T follicular helper cell (primary cell): ENCODE results near the gene VAV3.
"Not testable (repeated sequence)": the region's sequence is repeated elsewhere in the genome, so short reads cannot be mapped to it uniquely, and the experiment has no call there.

Source experiments
- DNase-seq: peaks from one replicate; pipeline ENCODE4 v3.0.0-alpha.2; 2020; ENCODE audit warnings: low read depth
- total RNA-seq, 2 experiments: gene quantifications; one replicate each; lab custom pipeline; 2026; lab: John Stamatoyannopoulos, UW

VAV3 gene, protein sequence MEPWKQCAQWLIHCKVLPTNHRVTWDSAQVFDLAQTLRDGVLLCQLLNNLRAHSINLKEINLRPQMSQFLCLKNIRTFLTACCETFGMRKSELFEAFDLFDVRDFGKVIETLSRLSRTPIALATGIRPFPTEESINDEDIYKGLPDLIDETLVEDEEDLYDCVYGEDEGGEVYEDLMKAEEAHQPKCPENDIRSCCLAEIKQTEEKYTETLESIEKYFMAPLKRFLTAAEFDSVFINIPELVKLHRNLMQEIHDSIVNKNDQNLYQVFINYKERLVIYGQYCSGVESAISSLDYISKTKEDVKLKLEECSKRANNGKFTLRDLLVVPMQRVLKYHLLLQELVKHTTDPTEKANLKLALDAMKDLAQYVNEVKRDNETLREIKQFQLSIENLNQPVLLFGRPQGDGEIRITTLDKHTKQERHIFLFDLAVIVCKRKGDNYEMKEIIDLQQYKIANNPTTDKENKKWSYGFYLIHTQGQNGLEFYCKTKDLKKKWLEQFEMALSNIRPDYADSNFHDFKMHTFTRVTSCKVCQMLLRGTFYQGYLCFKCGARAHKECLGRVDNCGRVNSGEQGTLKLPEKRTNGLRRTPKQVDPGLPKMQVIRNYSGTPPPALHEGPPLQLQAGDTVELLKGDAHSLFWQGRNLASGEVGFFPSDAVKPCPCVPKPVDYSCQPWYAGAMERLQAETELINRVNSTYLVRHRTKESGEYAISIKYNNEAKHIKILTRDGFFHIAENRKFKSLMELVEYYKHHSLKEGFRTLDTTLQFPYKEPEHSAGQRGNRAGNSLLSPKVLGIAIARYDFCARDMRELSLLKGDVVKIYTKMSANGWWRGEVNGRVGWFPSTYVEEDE
- 3.0 to 17.6 reads per million in 2 experiments for total RNA-seq

DNA sequence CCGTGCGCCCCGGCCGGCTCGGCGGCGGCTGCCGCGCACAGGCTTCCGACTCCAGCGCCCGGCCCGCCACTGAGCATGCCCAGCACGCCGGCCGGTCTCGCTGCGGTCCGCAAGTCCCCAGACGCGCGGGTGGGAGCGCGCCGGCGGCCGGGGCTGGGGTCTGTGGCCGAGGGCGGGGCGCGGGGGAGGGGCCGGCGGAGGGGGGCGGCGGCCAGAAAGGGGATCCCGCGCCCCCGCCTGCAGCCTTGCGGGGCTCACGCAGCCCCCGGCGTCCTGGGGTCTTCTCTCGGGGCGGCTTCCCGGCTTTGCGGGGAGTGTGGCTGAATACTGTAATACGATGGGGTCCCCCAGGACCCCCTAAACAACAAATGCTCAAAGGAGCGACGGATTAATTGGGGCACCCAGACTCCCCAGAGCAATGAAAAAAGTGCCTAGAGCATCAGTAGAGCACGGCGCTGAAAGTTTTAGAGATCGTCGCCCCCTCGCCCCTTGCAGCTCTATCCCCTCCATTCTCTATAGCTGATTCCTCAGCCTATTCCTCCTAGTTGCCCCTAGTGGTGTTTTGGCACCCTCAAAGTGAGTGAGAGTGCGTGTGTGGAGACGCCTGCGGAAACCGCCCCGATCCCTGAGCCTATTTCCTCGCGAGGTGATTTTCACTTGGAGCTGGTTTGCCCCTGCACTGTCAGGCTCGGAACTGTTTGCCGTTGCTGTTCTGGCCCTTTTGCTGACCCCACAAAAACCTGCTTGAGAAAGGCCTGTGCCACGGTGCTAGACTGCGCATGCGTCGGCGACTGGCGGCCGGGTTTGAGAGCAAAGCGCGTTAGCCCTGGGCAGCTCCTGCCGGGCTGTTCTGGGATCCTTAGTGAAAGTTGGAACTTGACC lies at the start of gene VAV3:
TSS of gene VAV3 (minus strand) at position 71 of the 882 bp plus-strand sequence. CDS start 311 bp downstream, outside the sequence.
- DNase-seq, result peak; percentile 2

DNA sequence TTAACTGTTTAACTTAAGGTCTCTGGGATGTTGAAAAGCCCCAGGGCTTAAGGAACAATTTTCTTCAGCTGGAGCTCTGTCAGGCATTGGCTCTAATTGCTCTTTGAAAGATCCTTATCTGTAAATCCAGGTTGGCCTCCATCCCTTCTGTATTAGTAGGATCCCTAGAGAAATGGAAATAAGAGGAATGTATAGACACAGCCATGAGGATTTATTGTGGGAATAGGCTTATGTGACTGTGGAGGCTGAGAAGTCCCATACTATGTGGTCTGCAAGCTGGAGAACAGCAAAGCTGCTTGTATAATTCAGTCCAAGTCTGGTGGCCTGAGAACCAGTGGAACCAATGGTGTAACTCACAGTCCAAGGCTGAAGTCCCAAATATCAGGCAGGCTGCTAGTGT lies 47.6 kb upstream of the VAV3 start:
- no peak for DNase-seq

DNA sequence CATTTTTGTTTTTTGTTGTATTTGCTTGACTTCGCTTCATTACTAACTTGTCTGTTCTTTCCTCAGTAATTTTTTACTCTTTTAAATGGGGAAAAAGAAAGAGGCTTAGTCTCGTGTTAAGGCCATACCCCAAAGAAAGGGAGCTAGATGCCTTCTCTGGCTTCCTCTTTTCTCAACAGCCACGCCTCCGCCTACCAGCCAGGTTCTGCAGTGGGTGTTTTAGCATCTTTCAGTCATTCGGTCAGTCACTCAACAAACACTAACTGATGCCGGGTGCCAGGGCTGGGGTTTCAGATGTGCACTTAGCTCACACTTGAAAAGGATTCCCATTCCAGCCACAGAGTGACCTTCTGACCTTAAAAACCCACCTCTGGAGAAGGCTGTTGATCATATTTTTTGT lies 46.3 kb upstream of the VAV3 start:
- DNase-seq, result no peak

DNA sequence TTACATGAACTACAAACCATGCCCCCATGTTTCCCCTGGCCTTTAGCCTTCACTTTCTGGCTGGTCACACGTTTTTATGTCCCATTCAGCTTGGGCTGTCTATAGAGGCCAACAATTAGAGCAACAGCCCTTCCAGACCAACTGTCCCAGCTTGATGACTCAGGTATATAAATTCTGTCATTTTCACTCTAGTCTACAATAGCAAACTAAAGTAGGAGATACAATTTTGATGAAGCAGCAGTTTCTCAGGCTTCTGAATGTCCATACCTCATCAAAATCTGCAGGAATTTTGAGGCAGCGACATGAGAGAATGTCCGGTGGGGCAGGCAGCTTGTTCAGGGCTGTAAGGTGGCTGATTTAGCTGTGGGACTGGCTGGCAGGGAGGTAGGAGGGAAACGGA lies 45.6 kb upstream of the VAV3 start:
- no peak for DNase-seq

DNA sequence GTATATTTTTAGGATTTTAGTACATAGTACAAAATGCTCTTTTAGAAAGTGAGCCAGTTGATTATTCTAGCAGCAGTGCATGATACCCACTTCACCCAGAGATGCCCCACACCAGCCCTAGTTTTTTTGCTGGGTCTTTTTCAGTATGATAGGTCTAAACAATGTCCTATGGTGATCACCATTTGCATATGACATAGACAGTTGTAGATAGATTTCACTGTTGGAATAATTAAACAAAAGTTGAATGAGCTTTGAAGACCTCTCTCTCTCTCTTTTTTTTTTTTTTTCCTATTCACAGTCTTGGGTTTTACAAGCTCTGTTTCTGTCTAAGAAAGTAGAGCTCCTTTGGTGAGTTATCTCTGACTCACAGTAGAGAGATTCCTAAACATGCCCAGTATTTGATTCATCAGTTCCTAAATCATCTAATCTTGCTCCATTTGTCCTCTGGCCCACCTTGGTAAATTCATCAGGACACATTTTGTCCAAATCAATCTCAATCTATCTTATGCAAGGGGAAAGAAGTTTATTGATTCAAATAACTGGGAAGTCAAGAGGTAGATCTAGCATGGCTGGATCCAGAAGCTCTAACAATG lies 44.7 kb upstream of the VAV3 start:
- DNase-seq, result no peak

DNA sequence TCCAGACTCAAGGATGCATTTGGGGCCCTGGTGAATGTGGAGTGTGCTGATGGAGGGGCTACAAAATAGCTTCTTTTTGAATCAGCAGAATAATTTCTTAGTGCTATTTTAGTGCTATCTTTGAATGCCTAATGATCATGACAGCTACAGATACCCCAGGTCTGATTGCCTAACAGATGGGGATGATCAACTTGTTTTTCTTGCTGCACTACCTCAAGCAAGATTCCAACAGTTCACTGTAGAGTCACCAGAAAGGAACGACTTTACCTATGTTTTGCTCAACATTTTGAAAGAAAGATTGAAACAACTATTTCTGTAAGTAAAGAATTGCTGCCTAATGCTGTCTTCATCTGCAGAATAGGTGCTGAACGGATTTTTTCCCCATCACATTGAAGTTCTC lies 42.6 kb upstream of the VAV3 start:
- DNase-seq, result no peak

DNA sequence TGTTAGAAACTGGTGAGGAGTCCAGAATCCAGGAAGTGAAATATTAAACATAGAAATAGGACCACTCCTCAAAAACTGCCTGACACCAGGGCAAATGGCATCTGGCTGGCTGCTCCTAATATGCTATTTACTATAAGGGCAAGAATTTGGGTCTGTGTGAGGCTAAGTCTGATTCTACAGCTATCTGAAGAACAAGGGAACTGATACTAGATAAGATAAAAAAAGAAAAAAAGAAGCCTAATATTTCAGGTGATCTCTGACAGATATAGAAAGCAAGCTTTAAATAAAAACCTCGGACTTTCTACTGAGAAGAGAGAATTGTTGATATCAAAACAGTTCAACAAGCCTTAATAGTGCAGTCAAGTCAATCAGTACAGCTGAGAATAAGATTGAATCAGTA lies 42.1 kb upstream of the VAV3 start:
- DNase-seq, result no peak

DNA sequence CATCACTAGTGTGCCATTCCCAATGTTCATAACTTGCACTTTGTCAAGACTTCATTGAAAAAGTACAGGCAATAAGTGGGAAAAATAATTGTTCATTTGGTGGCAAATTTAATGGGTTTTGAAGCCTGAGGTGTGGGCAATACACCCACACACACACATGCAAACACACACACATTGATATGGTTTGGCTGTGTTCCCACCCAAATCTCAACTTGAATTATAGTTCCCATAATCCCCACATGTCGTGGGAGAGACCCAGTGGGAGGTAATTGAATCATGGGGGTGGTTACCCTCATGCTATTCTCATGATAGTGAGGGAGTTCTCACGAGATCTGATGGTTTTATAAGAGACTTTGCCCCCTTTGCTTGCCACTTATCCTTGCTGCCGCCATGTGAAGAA lies 39.9 kb upstream of the VAV3 start:
- DNase-seq, result not testable (repeated sequence)

DNA sequence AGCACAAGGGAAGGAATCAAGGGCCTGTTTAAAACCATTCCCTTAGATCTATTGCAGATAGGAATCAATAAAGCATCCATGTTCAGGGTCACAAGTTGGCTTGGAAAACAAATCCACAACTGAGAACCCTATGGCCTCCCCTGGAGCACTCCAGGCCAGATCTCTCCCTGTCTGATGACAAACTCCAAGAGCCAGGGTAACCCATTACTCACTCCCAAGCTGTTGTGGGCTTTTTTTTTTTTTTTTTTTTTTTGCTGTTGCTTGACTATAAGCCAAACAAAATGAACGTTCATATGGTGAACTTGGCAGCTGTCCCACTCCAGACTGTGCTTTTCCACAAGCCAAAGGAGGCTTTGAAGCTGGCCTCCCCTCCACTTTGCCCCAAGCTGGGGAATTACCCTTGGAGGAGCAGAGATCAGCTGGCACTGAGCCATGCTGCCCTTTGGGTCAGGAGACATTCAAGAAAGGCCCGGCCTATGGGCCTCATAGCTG lies 35.7 kb upstream of the VAV3 start:
- no peak for DNase-seq

DNA sequence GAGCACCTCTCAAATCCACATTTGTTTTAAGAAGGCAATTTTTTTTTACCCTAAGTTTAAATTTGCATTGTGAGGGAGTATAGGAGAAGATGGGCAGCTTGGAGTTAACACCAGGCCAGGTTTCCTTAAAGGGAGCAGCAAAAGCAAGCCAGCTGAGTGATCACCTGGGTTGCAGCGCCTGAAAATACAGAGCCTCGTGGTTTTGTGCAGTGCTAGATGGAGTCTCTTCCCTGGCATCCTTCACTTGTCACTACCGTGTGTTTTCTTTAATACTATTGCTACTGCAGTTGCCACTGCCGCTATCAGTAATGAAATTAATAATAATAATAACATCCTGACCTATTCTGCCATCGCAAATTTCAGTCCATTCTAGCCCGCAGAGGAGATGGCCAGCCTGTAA lies 35.2 kb upstream of the VAV3 start:
- DNase-seq, result no peak

DNA sequence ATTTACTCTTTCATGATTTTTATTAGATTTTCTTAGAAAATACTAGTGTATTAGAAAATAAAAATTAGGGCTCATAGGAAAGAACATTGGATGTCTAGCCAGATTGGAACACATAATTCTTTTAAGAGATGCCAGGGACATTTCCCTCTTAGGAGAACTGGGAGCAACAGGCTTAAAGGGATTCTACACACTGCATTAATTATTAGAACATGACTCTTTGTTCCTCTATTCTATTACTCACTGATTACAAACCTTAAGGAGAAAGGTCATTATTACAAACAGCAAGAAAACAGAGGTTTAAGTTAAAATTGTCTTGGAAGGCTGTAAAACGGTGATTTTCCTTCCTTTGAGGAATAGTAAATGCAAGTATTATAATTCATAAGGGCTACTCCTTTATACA lies 32.9 kb upstream of the VAV3 start:
- no peak for DNase-seq

DNA sequence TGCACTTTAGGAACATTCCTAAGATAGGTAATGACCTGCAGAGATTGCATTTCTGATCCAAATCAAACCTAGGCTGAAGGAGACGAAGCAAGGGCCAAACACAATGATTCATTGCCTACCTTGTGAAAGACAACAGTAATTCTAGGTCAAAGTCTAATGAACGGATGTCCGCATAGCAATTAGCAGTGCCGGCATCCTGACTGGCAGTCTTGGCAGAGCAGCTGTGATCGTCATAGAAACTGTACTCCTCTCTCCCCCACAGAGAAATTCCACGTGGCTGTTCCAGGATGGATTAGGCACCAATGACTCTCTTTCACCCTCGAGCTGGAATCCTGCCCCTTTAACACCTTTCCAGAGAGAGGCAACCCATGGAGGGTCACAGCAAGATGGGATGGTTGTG lies 28.9 kb upstream of the VAV3 start:
- DNase-seq, result no peak

DNA sequence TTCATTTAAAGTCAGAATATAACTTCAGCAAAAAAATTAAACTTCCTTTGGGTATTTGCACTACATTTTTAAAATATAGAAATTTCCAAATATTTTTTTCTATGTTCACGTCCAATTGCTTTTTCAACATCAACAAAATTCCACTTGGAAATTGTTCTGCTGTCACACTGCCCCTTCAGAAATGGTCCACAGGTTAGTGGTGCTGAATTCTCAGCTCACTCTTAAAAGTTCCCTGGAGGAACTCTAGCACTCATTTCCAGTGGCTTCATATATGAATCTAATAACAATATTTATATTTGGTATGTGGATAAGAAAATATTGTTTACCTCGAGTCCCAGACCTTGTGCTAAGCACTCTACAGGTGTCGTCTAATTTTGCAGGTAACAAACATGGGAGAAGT lies 27.4 kb upstream of the VAV3 start:
- no peak for DNase-seq

DNA sequence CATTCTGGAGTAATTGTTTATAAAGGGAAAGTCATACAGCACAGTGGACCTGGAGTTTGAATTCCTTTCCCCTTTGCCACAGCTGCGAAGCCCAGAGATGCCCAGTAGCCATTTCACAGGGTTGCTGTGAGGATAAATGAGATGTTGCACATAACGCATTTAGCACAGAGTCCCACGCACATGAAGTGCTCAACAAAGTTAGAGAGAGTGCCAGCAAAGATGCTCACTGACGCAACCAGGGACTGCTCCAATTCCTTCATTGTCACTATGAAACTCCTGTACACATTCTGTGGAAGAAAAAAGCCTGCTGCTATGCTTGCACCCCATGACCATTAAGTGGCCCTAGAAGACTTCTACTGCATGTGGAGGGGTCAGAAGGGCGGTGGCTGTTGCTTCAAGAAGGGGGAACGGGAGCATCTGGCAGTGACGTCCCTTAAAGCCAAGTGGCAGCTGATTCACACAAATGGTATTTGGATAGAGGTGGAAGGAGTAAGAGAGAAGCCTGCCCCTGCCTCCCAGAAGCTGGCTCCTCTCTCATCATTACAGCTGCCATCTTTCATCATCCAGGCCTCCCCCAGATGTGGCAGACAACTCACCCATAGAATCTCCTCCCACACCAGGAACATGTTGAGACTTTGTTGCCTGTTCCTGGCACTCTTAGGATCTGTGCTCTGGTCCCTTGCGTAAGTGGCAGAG lies 26.5 kb upstream of the VAV3 start:
- no peak for DNase-seq

DNA sequence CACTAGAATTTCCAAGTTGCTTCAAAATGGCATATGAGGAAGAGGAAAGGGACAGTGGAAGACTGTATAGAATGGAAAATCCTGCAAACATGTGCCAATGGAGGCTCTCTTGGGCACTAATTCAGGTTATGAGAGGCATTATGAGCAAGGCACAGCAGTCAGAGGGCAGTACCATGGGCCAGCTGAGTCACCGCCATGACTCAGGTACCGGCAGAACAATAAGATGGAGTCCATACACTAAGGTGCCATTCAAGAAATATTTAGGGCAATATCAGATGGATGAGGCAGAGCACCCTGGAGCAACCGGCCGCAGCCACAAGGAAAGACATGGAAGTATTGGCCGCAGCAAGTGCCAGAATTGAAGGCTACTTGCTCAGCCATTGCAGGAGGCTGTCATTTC lies 25.6 kb upstream of the VAV3 start:
- DNase-seq, result no peak

DNA sequence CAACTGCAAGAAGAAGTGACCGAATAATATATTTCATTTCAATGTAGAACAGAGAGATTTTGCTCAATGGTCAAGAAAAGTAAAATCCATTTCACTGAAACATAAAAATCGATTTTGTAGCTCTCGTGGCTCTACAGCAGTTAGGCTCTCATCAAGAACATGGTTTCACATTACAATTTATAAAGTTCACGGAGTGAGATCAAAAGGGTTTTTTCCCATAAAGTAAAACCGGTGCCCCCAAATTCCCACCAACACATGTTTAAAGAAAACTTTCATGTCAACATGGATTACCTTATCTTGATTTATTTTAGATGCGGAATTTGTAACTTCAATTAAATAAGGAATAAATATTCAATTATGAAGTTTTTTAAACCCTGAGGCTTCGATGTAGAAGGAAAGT lies 16.3 kb upstream of the VAV3 start:
- no peak for DNase-seq

DNA sequence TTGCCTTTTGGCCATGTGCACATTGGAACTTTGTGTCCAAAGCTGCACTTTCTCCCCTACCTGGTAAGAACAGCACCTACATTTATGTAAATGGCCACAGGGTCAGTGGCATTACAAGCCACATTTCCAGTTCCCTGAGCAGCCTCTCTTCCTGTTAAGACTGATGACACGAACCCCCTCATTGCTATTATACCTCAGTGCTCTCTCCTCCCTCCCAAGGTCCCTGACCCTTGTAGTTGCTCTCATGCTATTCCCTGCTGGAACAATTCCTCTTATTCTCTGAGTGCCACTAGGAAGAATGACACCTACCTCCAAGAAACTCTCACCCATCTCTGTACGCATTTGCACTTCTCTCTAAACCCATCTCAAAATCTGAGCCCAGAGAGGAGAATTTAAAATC lies 14.9 kb upstream of the VAV3 start:
- no peak for DNase-seq

DNA sequence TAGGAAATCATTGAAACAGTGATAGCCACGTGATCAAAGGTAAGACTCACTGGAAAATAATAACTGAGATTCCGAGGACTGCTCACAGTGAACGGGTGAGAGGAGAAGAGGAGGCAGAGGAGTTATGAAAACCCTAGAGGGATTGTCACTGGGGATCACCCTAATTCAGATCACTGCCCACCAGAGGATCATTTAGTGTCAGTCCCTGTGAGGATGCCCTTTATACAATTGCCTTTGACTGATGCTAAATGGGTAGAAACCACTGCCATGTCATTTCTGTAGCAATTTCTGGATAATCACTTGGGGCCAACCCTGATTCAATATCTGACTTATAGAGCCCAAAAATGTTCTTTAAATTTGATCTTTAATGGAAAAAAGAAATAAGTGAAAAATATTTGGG lies 14.1 kb upstream of the VAV3 start:
- no peak for DNase-seq

DNA sequence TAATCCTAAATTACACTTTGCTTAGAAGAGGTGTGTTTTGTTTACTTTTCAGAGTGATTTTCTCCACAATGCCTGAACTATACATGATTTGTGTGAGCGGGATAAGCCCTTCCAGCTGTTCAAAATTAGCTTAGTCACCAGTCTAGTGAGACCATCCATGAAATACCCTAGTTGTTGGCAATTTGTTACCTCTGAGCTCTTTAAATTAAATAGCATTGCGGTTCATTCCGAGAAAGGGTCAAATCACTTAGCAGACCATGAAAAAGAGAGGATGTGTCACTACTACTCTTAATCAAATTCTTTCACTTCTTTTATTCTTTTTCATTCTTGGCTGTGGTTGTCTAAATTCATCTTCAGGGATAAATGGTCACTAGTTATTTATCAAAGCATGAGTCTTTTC lies 11.9 kb upstream of the VAV3 start:
- no peak for DNase-seq

DNA sequence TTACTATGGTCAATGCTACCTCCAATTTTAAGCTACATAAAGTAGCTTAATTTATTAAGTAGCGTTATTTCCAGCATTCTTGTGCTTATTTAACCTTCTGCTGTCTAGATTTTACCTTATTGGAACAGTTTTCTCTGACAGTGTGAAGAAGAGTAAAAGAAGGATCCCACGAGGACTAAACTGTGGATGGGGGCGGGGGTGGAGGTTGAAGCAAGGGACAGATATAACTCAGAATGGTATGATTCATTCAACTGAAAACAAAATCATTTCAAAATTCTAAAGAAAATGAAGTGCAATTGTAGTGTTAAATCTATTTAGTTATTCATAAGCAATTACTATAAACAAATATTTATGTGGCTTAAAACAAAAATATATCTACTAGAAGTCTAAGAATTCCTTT lies 11.5 kb upstream of the VAV3 start:
- no peak for DNase-seq

DNA sequence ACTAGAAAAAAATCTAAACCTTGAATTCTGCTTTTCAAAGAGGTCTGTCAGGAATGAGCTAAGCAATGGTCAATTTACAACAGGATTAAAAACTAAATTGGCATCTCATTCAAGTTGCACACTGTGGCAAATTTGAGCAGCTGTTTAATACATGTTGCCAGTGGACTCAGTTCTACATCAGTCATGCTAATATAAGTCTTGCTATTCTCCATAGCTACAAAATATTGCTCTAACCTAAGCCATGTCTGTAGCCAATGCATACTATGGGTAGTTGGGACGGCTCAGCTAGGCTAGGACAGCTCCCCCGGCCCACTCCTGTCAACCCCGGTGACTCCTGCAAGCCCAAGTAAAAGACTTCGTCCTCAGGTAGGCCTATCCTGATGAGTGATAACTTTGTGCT lies 10.9 kb upstream of the VAV3 start:
- no peak for DNase-seq
